GM21360 (cell line): Measurements from ENCODE around the gene MBD6.

ENCODE experiments used
- ATAC-seq: cut with Tn5 transposase; IDR thresholded peaks from one replicate; pipeline ENCODE4 v1.9.1; 2021; ENCODE audit warnings: mild to moderate bottlenecking, moderate library complexity; ENCODE audit not compliant: unreplicated experiment

MBD6 gene

DNA sequence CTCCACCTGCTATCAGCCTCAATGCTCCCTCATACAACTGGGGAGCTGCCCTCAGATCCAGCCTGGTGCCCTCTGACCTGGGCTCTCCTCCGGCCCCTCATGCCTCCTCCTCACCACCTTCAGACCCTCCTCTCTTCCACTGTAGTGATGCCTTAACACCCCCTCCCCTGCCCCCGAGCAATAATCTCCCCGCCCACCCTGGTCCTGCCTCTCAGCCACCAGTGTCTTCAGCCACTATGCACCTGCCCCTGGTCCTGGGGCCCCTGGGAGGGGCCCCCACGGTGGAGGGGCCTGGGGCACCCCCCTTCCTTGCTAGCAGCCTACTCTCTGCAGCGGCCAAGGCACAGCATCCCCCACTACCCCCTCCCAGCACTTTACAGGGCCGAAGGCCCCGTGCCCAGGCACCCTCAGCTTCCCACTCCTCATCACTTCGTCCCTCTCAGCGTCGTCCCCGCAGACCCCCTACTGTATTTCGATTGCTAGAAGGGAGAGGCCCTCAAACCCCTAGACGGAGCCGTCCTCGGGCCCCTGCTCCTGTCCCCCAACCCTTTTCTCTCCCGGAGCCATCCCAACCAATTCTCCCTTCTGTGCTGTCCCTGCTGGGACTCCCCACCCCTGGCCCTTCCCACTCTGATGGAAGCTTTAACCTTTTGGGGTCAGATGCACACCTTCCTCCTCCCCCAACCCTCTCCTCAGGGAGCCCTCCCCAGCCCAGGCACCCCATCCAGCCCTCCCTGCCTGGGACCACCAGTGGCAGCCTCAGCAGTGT lies 3.2 kb downstream of the MBD6 start:
- no peak for ATAC-seq

DNA sequence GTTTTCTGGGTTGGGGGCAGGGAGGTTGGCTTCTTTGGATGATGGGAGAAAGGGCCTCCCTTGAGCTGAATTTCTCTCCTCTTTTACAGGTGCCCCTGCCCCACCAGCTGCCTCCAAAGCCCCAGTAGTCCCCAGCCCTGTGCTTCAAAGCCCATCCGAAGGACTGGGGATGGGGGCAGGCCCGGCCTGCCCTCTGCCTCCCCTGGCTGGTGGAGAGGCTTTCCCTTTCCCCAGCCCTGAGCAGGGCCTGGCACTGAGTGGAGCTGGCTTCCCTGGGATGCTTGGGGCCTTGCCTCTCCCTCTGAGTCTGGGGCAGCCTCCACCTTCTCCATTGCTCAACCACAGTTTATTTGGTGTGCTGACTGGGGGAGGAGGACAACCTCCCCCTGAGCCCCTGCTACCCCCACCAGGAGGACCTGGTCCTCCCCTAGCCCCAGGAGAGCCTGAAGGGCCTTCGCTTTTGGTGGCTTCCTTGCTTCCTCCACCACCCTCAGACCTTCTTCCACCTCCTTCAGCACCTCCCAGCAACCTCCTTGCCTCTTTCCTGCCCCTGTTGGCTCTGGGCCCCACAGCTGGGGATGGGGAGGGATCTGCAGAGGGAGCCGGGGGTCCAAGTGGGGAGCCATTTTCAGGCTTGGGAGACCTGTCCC lies 4.0 kb downstream of the MBD6 start:
- ATAC-seq: no peak

DNA sequence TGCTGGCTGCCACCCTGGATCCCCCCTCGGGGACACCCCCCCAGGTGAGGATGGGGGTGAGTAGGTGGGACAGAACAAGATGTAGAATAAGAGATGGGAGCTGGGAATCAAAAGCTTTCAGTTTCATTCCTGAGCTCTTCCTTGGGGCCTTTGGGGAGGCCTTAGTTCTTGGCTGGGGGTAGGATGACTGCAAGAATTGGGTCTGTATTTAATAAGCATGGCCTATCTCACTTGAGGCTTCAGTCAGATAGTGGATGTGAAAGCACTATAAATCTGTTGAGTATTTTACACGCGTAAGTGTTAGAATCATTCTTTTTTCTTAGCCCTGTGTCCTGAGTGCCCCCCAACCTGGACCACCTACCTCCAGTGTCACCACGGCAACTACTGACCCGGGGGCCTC lies 4.6 kb downstream of the MBD6 start:
- no peak for ATAC-seq

DNA sequence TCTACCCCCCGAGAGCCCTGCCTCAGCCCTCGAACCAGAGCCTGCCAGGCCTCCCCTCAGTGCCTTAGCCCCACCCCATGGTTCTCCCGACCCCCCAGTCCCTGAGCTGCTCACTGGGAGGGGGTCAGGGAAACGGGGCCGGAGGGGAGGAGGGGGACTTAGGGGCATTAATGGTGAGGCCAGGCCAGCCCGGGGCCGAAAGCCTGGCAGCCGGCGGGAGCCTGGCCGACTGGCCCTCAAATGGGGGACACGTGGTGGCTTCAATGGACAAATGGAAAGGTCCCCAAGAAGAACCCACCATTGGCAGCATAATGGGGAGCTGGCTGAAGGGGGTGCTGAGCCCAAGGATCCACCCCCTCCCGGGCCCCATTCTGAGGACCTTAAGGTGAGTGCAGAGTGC lies 5.6 kb downstream of the MBD6 start:
- no peak for ATAC-seq

DNA sequence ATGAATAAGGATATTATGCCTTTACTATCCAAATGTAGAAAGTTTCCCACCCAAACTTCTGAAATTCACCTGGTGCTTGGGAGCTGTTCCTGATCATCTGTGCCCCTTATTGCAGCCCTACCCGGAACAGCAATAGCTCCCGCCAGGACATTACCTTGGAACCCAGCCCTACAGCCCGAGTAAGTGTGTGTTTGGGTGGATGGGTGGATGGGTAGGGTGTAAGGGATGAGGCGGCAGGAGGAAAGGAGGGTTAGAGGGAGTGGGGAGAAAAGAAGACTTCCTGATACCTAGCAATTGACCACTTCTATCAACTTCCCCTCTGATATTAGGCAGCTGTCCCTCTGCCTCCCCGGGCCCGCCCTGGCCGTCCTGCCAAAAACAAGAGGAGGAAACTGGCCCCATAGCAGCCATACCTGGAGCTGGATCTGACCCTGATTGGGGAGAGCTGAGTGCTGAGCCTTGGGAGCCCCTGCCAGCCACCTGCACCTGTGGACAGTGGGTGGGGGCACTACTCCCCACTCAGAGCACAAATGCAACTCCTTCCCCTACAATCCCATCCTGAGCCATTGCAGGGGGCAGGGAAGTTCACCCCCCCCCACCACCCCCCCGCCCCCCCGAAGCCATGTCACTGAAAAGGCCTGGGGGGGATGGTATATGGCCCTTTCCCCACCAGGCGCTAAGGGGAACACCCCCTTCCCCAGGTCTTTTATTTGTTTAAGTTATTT lies 6.4 kb downstream of the MBD6 start:
- ATAC-seq: no peak

DNA sequence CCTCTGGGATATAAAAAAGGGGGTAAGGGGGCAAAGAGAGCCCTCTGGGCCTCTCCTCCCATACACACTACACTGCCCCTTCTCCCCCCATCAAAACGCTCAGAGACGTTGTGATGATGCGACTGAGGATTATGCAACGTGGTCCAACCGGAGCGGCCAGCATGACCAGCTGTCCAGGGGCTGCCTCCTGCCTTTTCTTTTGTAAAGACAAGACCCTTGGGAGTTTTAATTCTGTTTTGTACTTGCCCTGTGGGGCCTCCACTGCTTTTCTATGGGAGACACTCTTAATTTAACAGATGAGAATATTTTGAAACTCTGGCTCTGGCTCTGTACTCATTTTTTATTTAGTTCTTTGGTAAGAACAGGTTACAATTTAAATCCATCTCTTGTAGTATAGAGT lies 7.2 kb downstream of the MBD6 start:
- no peak for ATAC-seq

DNA sequence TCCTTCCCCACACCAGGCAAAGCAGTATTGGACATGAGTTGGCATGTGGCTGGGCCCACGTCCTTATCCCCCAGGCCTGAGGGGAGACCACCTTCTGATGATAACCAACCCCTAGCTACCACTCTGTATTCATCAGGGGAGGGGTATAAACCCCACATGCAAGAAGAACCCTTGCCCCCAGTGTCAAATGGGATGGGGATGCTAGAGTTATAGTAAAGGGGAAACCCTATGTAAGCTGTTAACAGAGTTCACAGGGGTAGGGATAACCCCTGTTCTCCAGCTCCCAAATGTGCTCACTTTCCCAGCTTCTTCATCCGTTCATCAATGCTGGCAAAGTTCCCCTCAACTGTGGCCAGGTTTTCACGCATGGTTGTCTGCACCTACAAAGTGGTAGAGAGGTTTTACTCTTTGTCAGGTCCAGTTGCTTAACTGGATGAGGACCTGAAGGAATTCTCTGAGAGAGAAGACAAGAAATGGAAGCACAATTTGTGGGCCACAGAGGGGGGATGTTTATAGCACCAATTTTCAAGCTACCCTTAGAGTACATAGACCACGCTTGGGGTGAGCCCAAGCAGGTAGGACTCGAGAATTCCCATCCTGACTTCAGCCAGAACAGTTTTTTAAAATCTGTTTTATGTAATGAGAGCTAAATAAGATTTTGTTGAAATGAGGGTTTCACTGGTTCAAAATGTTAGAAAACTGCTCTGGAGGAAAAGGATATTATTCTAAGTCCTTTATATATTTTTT lies 7.9 kb downstream of the MBD6 start:
- no peak for ATAC-seq

DNA sequence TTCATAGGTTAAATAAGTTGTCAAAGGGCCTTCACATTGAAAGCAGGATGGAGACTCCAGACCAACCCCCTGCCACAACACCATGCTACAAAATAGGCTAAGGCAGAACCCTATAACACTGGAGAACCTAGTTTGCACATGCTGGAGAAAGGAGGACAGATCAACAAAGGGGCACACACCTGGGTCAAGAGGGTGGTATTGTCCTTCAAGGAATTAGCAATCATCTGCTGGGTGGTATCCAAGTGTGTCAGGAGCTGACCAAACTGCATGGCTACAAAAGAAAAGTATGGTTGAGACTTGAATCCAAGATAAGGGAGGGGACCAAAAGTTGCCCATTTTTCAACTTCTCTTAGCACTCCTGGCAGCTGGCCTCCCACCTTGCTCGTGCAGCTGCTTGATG lies 9.2 kb downstream of the MBD6 start:
- ATAC-seq: no peak

DNA sequence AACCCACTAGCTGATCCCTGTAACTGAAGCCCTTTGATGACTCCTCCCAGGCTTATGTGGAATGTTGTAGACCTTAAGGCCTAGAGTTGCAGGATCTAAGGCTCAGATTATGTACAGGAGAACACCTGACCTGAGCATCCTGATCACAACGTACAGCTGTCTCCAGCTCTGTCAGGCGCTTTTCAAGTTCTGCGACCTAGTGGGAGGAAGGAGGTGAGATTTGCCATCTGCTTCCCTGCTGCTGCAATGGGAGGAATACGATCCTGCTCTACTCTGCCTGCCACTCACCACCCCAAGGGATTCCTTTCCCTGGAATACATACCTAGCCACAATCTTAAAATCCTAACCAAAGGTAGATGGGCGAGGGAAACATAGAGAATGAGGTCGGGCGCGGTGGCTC lies 10.5 kb downstream of the MBD6 start:
- ATAC-seq: no peak

DNA sequence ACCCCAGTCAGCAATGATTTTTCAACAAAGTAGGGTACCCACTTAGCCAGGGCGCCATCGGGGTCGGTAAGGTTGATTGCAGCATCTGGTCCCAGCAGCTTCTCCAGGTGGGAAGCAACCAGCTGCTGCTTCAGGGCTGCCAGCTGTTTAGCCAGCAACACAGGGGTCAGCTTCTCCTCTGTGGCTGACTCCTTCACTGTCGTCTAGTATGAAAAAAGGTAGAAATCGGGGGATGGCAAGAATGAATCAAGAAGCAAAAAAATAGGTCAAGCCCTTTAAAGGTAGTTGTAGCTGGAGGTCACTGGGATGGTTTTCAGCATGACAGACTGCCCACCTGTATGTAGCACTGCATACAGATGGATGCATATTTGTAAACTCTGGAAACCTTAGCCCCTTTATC lies 11.6 kb downstream of the MBD6 start:
- no peak for ATAC-seq

DNA sequence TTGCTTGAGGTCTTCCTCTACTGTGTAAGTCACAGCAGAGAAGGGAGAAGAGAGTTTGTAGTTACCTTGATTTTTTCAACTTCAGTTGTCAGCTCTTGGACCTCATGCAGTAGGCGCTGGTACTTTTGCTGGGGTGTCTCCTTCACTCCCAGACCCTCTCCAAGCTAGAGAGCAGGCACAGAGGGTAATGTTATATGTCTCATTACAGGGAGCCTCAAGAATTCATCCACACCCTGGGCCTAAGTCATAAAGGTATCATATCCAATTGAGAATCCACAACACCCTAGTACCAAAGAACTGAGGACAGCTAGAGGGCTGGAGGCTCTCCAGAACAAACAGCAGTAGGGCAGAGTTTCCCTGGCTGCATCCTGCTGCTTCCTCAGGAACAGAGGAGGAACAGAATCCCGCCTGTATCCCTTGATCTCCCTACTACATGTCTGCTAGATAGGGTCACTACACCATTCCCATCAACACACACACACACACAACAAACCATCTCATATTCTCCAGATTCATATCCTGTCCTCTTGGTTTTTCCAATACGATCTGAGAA lies 12.4 kb downstream of the MBD6 start:
- no peak for ATAC-seq

DNA sequence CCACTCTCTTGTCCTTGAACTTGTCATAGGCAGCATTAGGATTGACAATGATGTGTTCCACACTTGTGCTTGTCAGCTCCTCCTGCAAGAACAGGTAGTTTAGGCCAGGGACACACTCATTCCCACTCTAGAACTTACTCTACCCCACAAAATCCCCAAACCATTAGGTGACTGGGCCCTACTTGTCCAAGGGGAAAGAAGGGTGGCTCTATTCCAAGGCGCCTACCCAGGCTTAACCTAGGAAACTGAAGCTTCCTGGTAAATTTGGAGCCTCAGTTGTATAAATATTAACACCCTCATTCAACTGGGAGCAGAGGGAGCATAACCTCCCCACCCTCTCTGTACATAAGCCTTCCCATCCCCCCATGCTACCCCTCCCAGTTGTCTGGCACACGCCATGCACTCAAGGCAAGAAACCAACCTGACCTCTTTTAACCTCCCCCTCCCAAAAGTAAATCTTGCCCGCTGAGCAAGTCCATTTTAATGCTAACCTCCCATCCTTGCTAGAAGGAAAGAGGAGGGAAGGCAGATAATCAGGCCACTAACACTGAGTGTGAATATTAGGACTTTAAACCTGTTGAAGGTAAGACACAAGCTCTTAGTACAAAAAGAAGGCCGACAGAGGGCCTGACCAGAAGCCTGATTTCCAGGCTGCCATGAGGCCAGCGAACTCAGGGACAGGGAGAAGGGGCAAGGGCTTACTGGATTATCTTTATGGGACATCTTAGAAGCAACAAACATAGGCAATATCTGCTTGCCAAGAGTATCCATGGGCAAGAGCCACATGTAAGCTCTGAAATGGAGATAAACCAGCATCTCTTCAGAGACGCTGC lies 13.4 kb downstream of the MBD6 start:
- no peak for ATAC-seq

DNA sequence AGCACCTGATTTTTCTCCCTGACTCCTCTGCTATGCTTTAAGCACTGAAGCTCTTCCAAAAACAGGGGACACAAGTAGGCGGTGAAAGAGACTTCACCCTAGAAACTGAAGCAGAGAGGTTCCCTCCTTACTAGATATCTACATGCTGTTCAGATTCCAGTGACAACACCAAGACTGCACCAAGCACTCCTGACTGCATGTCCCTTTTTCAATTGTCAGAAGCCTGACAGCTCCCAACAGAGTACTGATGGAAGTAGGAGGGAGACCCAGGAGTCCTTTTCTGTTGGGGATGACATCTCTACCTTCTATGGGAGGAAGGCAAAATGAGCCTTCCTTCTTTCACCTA lies 13.9 kb downstream of the MBD6 start:
- ATAC-seq: no peak

DNA sequence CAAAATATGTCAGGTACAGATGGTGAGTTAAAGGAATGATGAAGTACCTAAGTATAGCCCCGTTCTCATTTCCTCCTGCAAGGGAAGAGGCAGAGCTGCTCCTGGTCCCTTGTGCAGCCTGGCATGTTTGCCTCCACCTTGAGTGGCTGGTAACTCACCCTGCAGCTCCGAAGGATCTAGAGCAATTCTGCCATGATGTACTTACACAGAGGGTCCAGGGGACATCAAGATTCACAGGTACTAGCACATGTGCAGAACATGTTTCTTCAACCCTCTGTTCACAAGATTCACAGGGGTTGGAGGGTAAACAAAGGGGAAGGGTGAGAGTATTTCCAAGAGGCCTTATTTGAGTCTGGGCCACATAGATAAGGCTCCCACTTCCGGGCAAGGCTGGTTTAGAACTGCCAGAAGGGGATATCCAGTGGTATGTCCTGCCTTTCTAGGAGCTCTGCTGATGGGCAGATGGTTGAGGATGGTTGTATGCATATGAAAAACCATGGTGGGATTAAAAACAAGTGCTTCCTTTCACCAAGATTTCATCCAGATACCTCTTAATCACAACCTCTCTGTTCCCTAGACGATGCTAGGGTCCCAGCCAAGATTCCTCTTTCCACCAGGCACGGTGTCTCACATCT lies 16.6 kb downstream of the MBD6 start:
- ATAC-seq: no peak

DNA sequence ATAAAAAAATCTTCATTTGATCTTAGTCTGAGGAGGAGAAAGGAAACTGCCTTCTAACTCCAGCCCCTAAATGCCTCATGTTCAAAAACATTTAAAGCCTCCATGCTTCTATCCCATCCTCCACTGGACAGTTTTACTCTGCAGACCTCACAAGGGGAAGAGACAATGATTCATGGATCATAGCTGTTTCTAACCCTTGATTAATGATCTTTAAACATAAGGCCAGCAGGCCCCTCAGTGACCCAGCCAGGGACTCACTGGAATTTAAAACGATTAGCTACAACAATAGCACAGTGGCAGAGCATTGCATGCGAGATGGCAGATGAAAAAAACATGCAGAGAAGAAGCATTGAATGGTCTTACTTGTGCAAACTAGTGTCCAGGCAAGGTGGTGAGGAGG lies 18.4 kb downstream of the MBD6 start:
- no peak for ATAC-seq

DNA sequence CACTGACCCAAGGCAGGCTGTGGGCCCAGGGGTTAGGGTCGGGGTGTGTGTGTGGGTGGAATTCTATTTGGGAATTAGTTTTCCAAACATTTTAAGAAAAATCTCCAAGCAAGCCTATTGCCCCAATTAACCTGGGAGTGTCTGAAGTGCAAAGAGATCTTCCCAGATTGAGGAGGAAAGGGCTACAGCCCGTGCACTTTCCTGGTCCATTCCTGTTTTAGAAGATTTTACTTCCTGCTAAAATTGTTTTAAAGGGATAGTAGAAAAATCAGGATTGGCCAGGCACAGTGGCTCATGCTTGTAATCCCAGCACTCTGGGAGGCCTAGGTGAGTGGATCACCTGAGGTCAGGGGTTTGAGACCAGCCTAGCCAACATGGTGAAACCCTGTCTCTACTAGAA lies 19.1 kb downstream of the MBD6 start:
- ATAC-seq: no peak

DNA sequence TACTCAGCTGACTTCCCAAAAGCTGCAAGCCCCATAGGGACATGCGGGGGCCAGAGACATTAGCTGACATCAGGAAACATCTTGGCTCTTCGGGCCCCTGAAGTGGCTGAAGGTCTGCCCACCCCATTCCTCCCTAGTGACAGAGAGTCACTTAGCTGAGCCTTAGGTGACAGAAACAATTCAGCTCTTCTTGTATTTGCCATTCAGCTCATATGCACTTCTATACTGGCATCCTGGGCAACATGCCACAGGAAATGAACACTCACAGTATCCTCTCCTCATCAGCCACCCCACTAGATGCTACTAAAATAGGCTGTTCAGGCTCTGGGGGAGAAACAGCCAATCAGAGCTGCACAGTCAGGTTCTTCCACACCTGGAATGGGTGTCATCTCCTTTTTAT lies 21.0 kb downstream of the MBD6 start:
- no peak for ATAC-seq

DNA sequence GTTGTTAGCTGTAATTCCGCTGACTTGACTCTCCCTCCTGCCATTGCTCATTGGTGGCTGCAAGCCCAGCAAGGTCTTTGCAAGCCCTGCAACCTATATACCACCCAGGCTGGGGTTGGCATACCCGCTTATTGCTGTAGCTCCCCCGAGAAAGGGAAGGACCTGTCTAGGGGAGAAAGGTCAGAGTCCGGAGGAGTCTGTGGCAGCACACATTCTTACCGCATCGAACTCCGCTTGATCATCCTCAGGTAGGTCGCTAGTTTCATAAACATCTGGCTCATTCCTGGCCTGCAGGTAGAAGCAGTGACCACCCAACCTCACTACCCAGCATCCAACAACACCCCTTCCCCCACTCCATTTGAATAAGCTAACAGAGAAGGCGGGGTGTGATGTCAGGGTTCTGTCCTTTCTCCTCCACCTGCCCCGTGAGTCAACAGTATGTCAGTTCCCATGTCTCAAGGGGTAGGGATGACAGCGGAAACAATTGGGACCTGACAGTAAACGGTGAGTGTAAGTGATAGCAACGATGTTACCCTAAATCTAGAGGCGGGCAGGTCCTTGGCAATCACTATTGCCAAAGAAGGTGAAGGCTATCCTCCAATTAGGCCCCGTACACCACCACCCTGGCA lies 23.3 kb downstream of the MBD6 start:
- no peak for ATAC-seq
